Measurements from ENCODE around the gene MKS1. TPM values are rescaled to one million over a fixed set of nuclear protein-coding genes. Genes with fewer than 3 reads are reported as not detected.

Gene MKS1
- total and polyA plus RNA-seq, 5 donors from 2014 or later = 6.2 to 13.4 (median 10.9) TPM

- Histone ChIP-seq H3K36me3 (ENCODE audit: control insufficient read depth, insufficient read depth, low read length) (no peaks in the 10 kb centered on the region), H3K4me3 (ENCODE audit: low read depth, low read length) (no peak overlapping the region), H3K27ac (ENCODE audit: insufficient read depth, low read length, poor library complexity, severe bottlenecking) (no peak overlapping the region), H3K27me3 (ENCODE audit: control insufficient read depth, insufficient read depth, low read length) (peaks cover 24% of the 10 kb centered on the region), H3K4me1 (ENCODE audit: control insufficient read depth, insufficient read depth, low read length, poor library complexity, severe bottlenecking) (no peaks in the 10 kb centered on the region), H3K9me3 (ENCODE audit: control insufficient read depth in 2 of 2, low read length in 2 of 2) (no peaks in the 10 kb centered on the region)
- Mint-ChIP-seq H3K4me3 (no peak overlapping the region), H3K4me1 (no peaks in the 10 kb centered on the region), H3K27ac (no peak overlapping the region), H3K27me3 (peaks cover 61% of the 10 kb centered on the region), H3K9me3 (peaks cover 0 to 5% (median 0%) of the 10 kb centered on the region in 7 donors), H3K36me3 (no peaks in the 10 kb centered on the region)
- no peak for ATAC-seq (ENCODE audit: low read depth in 2 of 2)
- no peak for DNase-seq
These were observed 44.7 kb upstream of the MKS1 start for GRCh38 chr17:58263773-58264172.

- Mint-ChIP-seq H3K27ac (no peak overlapping the region), H3K27me3 (peaks cover 73% of the 10 kb centered on the region), H3K4me1 (no peaks in the 10 kb centered on the region), H3K36me3 (no peaks in the 10 kb centered on the region), H3K9me3 (peaks cover 0 to 5% (median 0%) of the 10 kb centered on the region in 7 donors), H3K4me3 (no peak overlapping the region)
- Histone ChIP-seq H3K4me3 (ENCODE audit: low read depth, low read length) (no peak overlapping the region), H3K4me1 (ENCODE audit: control insufficient read depth, insufficient read depth, low read length, poor library complexity, severe bottlenecking) (no peaks in the 10 kb centered on the region), H3K27ac (ENCODE audit: insufficient read depth, low read length, poor library complexity, severe bottlenecking) (no peak overlapping the region), H3K9me3 (ENCODE audit: control insufficient read depth in 2 of 2, low read length in 2 of 2) (no peaks in the 10 kb centered on the region), H3K27me3 (ENCODE audit: control insufficient read depth, insufficient read depth, low read length) (peaks cover 24% of the 10 kb centered on the region), H3K36me3 (ENCODE audit: control insufficient read depth, insufficient read depth, low read length) (no peaks in the 10 kb centered on the region)
- DNase-seq (no peak), ATAC-seq (ENCODE audit: low read depth in 2 of 2) (no peak)
These were observed 43.1 kb upstream of the MKS1 start for GRCh38 chr17:58262149-58262548.

- H3K27me3 ChIP-seq (ENCODE audit: control insufficient read depth, insufficient read depth, low read length) = peaks cover 3% of the 10 kb centered on the region
- no peak for DNase-seq
- no peak for ATAC-seq (ENCODE audit: low read depth in 2 of 2)
- Mint-ChIP-seq H3K27ac (no peak overlapping the region), H3K9me3 (peaks cover 0 to 3% (median 0%) of the 10 kb centered on the region in 7 donors), H3K27me3 (peaks cover 61% of the 10 kb centered on the region), H3K4me1 (peaks cover 0 to 2% (median 0%) of the 10 kb centered on the region in 4 donors), H3K4me3 (no peak overlapping the region), H3K36me3 (no peaks in the 10 kb centered on the region)
- no peak overlapping the region for H3K27ac ChIP-seq (ENCODE audit: insufficient read depth, low read length, poor library complexity, severe bottlenecking)
- no peaks in the 10 kb centered on the region for H3K9me3 ChIP-seq (ENCODE audit: control insufficient read depth in 2 of 2, low read length in 2 of 2)
- no peak overlapping the region for H3K4me3 ChIP-seq (ENCODE audit: low read depth, low read length)
- H3K4me1 ChIP-seq (ENCODE audit: control insufficient read depth, insufficient read depth, low read length, poor library complexity, severe bottlenecking) = peaks cover 2% of the 10 kb centered on the region
- no peaks in the 10 kb centered on the region for H3K36me3 ChIP-seq (ENCODE audit: control insufficient read depth, insufficient read depth, low read length)
These were observed 35.7 kb upstream of the MKS1 start for GRCh38 chr17:58254803-58255202.

- no peak overlapping the region for H3K27ac Mint-ChIP-seq
- H3K4me1 ChIP-seq (ENCODE audit: control insufficient read depth, insufficient read depth, low read length, poor library complexity, severe bottlenecking) = peaks cover 4% of the 10 kb centered on the region
- H3K27me3 ChIP-seq (ENCODE audit: control insufficient read depth, insufficient read depth, low read length) = peaks cover 3% of the 10 kb centered on the region
- H3K9me3 Mint-ChIP-seq = peaks cover 0 to 3% (median 0%) of the 10 kb centered on the region in 7 donors
- no peak overlapping the region for H3K4me3 Mint-ChIP-seq
- DNase-seq (no peak), ATAC-seq (ENCODE audit: low read depth in 2 of 2) (no peak)
- no peak overlapping the region for H3K27ac ChIP-seq (ENCODE audit: insufficient read depth, low read length, poor library complexity, severe bottlenecking)
- no peaks in the 10 kb centered on the region for H3K9me3 ChIP-seq (ENCODE audit: control insufficient read depth in 2 of 2, low read length in 2 of 2)
- H3K36me3 Mint-ChIP-seq = no peaks in the 10 kb centered on the region
- H3K27me3 Mint-ChIP-seq = peaks cover 49% of the 10 kb centered on the region
- no peak overlapping the region for H3K4me3 ChIP-seq (ENCODE audit: low read depth, low read length)
- H3K4me1 Mint-ChIP-seq = peaks cover 0 to 8% (median 1%) of the 10 kb centered on the region in 4 donors
- no peaks in the 10 kb centered on the region for H3K36me3 ChIP-seq (ENCODE audit: control insufficient read depth, insufficient read depth, low read length)
These were observed 34.0 kb upstream of the MKS1 start for GRCh38 chr17:58253082-58253481.

GRCh38 chr17:58252141-58252540, 33.1 kb upstream of the MKS1 start:
- DNase-seq (no peak), ATAC-seq (ENCODE audit: low read depth in 2 of 2) (no peak)
- H3K4me1 Mint-ChIP-seq = peaks cover 0 to 14% (median 3%) of the 10 kb centered on the region in 4 donors
- Histone ChIP-seq H3K27me3 (ENCODE audit: control insufficient read depth, insufficient read depth, low read length) (peaks cover 3% of the 10 kb centered on the region), H3K4me1 (ENCODE audit: control insufficient read depth, insufficient read depth, low read length, poor library complexity, severe bottlenecking) (peaks cover 7% of the 10 kb centered on the region), H3K9me3 (ENCODE audit: control insufficient read depth in 2 of 2, low read length in 2 of 2) (no peaks in the 10 kb centered on the region), H3K4me3 (ENCODE audit: low read depth, low read length) (no peak overlapping the region), H3K36me3 (ENCODE audit: control insufficient read depth, insufficient read depth, low read length) (no peaks in the 10 kb centered on the region), H3K27ac (ENCODE audit: insufficient read depth, low read length, poor library complexity, severe bottlenecking) (no peak overlapping the region)
- H3K4me3 Mint-ChIP-seq = no peak overlapping the region
- H3K27me3 Mint-ChIP-seq = peaks cover 40% of the 10 kb centered on the region
- no peaks in the 10 kb centered on the region for H3K36me3 Mint-ChIP-seq
- peaks cover 0 to 3% (median 0%) of the 10 kb centered on the region in 7 donors for H3K9me3 Mint-ChIP-seq
- H3K27ac Mint-ChIP-seq = peak overlapping the region in 1 of 3 donors; percentile 20

- ATAC-seq (ENCODE audit: low read depth in 2 of 2) (no peak), DNase-seq (no peak)
- Histone ChIP-seq H3K36me3 (ENCODE audit: control insufficient read depth, insufficient read depth, low read length) (no peaks in the 10 kb centered on the region), H3K4me1 (ENCODE audit: control insufficient read depth, insufficient read depth, low read length, poor library complexity, severe bottlenecking) (peaks cover 7% of the 10 kb centered on the region), H3K9me3 (ENCODE audit: control insufficient read depth in 2 of 2, low read length in 2 of 2) (no peaks in the 10 kb centered on the region), H3K27ac (ENCODE audit: insufficient read depth, low read length, poor library complexity, severe bottlenecking) (no peak overlapping the region), H3K4me3 (ENCODE audit: low read depth, low read length) (no peak overlapping the region), H3K27me3 (ENCODE audit: control insufficient read depth, insufficient read depth, low read length) (no peaks in the 10 kb centered on the region)
- Mint-ChIP-seq H3K9me3 (no peaks in the 10 kb centered on the region), H3K36me3 (no peaks in the 10 kb centered on the region), H3K27me3 (peaks cover 31% of the 10 kb centered on the region), H3K4me3 (peak overlapping the region; percentile 12 to 89 (median 44)), H3K4me1 (peaks cover 0 to 14% (median 3%) of the 10 kb centered on the region in 4 donors), H3K27ac (peak overlapping the region in 1 of 3 donors; percentile 5)
These were observed 31.4 kb upstream of the MKS1 start for GRCh38 chr17:58250344-58251011.

- Histone ChIP-seq H3K27ac (ENCODE audit: insufficient read depth, low read length, poor library complexity, severe bottlenecking) (no peak overlapping the region), H3K36me3 (ENCODE audit: control insufficient read depth, insufficient read depth, low read length) (no peaks in the 10 kb centered on the region), H3K27me3 (ENCODE audit: control insufficient read depth, insufficient read depth, low read length) (no peaks in the 10 kb centered on the region), H3K4me1 (ENCODE audit: control insufficient read depth, insufficient read depth, low read length, poor library complexity, severe bottlenecking) (peaks cover 7% of the 10 kb centered on the region), H3K4me3 (ENCODE audit: low read depth, low read length) (no peak overlapping the region), H3K9me3 (ENCODE audit: control insufficient read depth in 2 of 2, low read length in 2 of 2) (no peaks in the 10 kb centered on the region)
- Mint-ChIP-seq H3K27me3 (peaks cover 33% of the 10 kb centered on the region), H3K36me3 (no peaks in the 10 kb centered on the region), H3K4me1 (peaks cover 0 to 14% (median 3%) of the 10 kb centered on the region in 4 donors), H3K4me3 (peak overlapping the region; percentile 41 to 89 (median 80)), H3K9me3 (no peaks in the 10 kb centered on the region), H3K27ac (no peak overlapping the region)
- DNase-seq = peak; percentile 60 to 74 (median 64)
- ATAC-seq (ENCODE audit: low read depth in 2 of 2) = peak; percentile 87 to 89
These were observed 30.4 kb upstream of the MKS1 start for GRCh38 chr17:58249270-58250133.

All from CD4-positive, CD25-positive, alpha-beta regulatory T cell (primary cell).